HUES48 (cell line): ENCODE data around the gene PRKAR1B.

Experiments
- H3K27ac ChIP-seq: one replicate; pipeline ENCODE4 v1.7.0; 2013; ENCODE audit warnings: low read depth, low read length, inconsistent platforms
- H3K27me3 ChIP-seq: 2 replicates; pipeline ENCODE4 v1.6.1; 2013; ENCODE audit warnings: mild to moderate bottlenecking, low read length; ENCODE audit not compliant: control insufficient read depth, insufficient read depth
- H3K36me3 ChIP-seq: 2 replicates; pipeline ENCODE4 v1.6.1; 2013; ENCODE audit warnings: low read length; ENCODE audit not compliant: control insufficient read depth, insufficient read depth
- H3K4me1 ChIP-seq: 2 replicates; pipeline ENCODE4 v1.6.1; 2013; ENCODE audit warnings: mild to moderate bottlenecking, low read length; ENCODE audit not compliant: control insufficient read depth, insufficient read depth
- H3K4me3 ChIP-seq: 2 replicates; pipeline ENCODE4 v1.5.1; 2013; ENCODE audit warnings: mild to moderate bottlenecking, low read depth, low read length
- H3K9ac ChIP-seq: 2 replicates; pipeline ENCODE4 v1.6.1; 2013; ENCODE audit warnings: mild to moderate bottlenecking, low read depth, low read length, moderate library complexity
- H3K9me3 ChIP-seq: 2 replicates; pipeline ENCODE4 v1.6.1; 2013; ENCODE audit warnings: low read length; ENCODE audit not compliant: control insufficient read depth, insufficient read depth

PRKAR1B gene

DNA sequence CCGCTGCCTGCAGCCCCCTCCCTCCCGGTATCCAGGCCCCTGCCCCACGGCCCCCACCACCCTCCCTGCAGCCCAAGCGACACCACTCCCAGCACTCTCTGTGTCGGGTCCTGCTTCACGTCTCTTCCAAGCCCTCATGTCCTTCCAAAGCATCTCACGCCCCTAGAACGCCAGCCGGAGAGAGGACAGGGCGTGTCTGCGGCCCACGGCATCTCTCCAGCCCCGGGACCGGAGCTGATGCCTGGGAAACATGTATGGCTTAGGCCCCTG is 156.3 kb downstream of the PRKAR1B start:
- Histone ChIP-seq H3K4me3 (no peak overlapping the region), H3K27ac (no peak overlapping the region), H3K4me1 (peaks cover 9% of the 10 kb centered on the region; the same call in 1 of the 2 replicates)

DNA sequence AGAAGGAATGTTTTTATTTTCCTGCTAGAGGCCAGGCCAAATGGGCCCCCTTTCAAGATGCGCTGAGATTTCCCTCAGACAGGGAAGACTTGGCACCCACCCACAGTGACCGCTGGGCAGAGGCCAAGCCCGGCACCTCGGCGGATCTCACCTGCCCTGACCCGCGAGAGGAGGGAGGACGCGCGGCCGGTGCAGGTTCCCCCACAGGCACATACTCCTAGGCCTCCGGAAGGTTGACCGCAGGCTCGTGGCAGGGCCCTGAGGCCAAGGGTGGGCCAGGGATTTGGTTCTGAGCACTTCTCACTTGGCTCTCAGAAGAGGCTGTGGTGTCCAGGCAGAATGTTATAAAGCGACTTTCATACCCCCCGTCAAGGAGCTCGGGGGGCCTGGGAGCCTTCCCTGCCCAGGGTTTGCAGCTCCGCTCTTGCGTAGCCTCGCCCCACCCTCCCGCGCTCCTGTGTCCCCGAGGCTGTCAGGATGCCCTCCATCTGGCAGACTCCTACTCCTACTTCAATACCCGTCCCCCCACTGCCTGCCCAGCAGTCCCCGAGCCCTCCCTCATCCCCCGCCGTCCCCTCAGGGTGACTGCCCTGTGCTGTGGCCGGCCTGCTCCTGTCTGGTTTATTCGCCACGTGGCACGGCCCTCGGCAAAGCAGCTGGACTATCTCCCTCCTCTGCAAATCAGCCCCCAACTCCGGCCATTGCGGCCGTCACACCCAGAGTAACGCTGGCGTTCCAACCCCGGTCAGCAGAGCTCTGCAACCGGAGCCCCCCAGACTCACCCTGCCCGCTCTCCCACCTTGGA is 156.9 kb downstream of the PRKAR1B start:
- Histone ChIP-seq H3K36me3 (no peaks in the 10 kb centered on the region), H3K4me3 (no peak overlapping the region), H3K27ac (no peak overlapping the region), H3K9me3 (no peaks in the 10 kb centered on the region), H3K27me3 (no peaks in the 10 kb centered on the region), H3K4me1 (peaks cover 9% of the 10 kb centered on the region; the same call in 1 of the 2 replicates), H3K9ac (no peak overlapping the region)

More for the DNA sequence above, 156.3 kb downstream of the PRKAR1B start:
- no peak overlapping the region for H3K9ac ChIP-seq
- H3K36me3 ChIP-seq = no peaks in the 10 kb centered on the region
- H3K9me3 ChIP-seq = no peaks in the 10 kb centered on the region
- no peaks in the 10 kb centered on the region for H3K27me3 ChIP-seq

- peaks cover 9% of the 10 kb centered on the region; the same call in 1 of the 2 replicates for H3K4me1 ChIP-seq
- H3K9ac ChIP-seq = no peak overlapping the region
- no peaks in the 10 kb centered on the region for H3K9me3 ChIP-seq
- H3K27ac ChIP-seq = no peak overlapping the region
- no peak overlapping the region for H3K4me3 ChIP-seq
- H3K36me3 ChIP-seq = no peaks in the 10 kb centered on the region
- H3K27me3 ChIP-seq = no peaks in the 10 kb centered on the region
Observed at GRCh38 chr7:569071-569855, 157.8 kb downstream of the PRKAR1B start.

DNA sequence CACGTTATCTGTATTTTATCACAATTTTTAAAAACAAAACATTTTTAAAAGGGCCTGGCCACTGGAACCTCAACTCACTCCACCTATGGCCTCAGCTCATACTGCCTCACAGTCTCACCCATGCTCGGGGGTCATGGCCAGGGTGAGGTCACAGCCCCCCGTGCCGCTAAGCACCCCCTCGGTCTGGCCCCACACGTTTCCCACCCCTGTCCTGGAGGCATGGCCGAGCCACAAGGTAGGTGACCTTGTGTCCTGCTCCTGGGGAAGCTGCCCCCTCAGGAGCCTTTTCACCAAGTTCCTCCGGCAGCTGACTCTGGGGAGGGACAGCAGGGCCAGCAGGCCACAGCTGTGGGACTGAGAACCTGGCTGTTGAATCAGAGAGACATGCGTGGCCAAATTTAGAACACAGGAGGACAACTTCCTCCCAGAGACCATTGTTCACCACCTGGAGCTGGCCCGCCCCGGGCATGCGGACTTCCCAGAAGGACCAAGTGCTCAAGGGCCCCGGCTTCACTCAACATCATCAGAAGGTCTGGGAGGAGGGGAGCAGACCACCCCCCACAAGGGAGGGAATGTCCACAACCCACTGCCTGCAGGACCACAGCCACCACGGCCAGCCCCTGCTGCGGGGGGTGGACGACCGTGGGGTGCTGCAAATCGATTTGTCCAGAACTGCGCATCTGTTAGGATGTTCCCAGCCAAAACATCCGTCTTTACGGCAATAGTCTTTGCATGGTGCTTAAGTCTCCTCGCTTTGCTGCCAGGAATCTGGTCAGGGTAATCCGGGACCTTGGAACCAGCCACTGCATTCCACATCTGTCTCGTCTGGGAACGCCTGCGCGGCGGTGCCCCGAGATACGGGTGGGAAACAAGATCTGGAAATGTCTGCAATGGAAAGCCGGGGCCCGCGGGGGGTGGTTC is 158.8 kb downstream of the PRKAR1B start:
- Histone ChIP-seq H3K27ac (no peak overlapping the region), H3K27me3 (no peaks in the 10 kb centered on the region), H3K4me1 (peaks cover 9% of the 10 kb centered on the region; the same call in 1 of the 2 replicates), H3K36me3 (no peaks in the 10 kb centered on the region), H3K4me3 (no peak overlapping the region), H3K9ac (no peak overlapping the region), H3K9me3 (no peaks in the 10 kb centered on the region)

- Histone ChIP-seq H3K4me3 (no peak overlapping the region), H3K27ac (no peak overlapping the region), H3K36me3 (no peaks in the 10 kb centered on the region), H3K27me3 (no peaks in the 10 kb centered on the region), H3K4me1 (peaks cover 3% of the 10 kb centered on the region; the same call in 1 of the 2 replicates), H3K9ac (no peak overlapping the region), H3K9me3 (no peaks in the 10 kb centered on the region)
Observed at GRCh38 chr7:567305-567883, 159.7 kb downstream of the PRKAR1B start.

GRCh38 chr7:566100-566499 is 161.0 kb downstream of the PRKAR1B start:
- no peaks in the 10 kb centered on the region for H3K4me1 ChIP-seq
- no peak overlapping the region for H3K27ac ChIP-seq
- no peak overlapping the region for H3K9ac ChIP-seq
- no peaks in the 10 kb centered on the region for H3K27me3 ChIP-seq
- H3K9me3 ChIP-seq = no peaks in the 10 kb centered on the region
- no peak overlapping the region for H3K4me3 ChIP-seq
- H3K36me3 ChIP-seq = no peaks in the 10 kb centered on the region

- Histone ChIP-seq H3K27ac (no peak overlapping the region), H3K36me3 (no peaks in the 10 kb centered on the region), H3K27me3 (no peaks in the 10 kb centered on the region), H3K4me1 (no peaks in the 10 kb centered on the region), H3K4me3 (no peak overlapping the region), H3K9me3 (no peaks in the 10 kb centered on the region), H3K9ac (no peak overlapping the region)
Observed at GRCh38 chr7:564176-564865, 162.8 kb downstream of the PRKAR1B start.

GRCh38 chr7:563629-564170 is 163.4 kb downstream of the PRKAR1B start:
- Histone ChIP-seq H3K9me3 (no peaks in the 10 kb centered on the region), H3K4me1 (no peaks in the 10 kb centered on the region), H3K27me3 (no peaks in the 10 kb centered on the region), H3K36me3 (no peaks in the 10 kb centered on the region), H3K27ac (no peak overlapping the region), H3K9ac (no peak overlapping the region), H3K4me3 (no peak overlapping the region)

- H3K27ac ChIP-seq = no peak overlapping the region
- H3K4me1 ChIP-seq = no peaks in the 10 kb centered on the region
- no peaks in the 10 kb centered on the region for H3K27me3 ChIP-seq
- no peaks in the 10 kb centered on the region for H3K9me3 ChIP-seq
- no peak overlapping the region for H3K4me3 ChIP-seq
- no peaks in the 10 kb centered on the region for H3K36me3 ChIP-seq
- H3K9ac ChIP-seq = no peak overlapping the region
Observed at GRCh38 chr7:562789-563628, 164.1 kb downstream of the PRKAR1B start.
